ENCODE measurements around the gene RBM19.
"Not testable (repeated sequence)": the region's sequence is repeated elsewhere in the genome, so short reads cannot be mapped to it uniquely, and the experiment has no call there.

The RBM19 gene

GRCh38 chr12:113930249-113930648, 35.9 kb downstream of the RBM19 start:
- DNase-seq: no peak

GRCh38 chr12:113929312-113929989, 36.7 kb downstream of the RBM19 start:
- DNase-seq: no peak

GRCh38 chr12:113926788-113927187, 39.3 kb downstream of the RBM19 start:
- no peak for DNase-seq

GRCh38 chr12:113924341-113924740, 41.8 kb downstream of the RBM19 start:
- DNase-seq: no peak

- DNase-seq: no peak
These were observed 42.9 kb downstream of the RBM19 start for GRCh38 chr12:113923251-113923650.

- no peak for DNase-seq
These were observed 44.7 kb downstream of the RBM19 start for GRCh38 chr12:113921430-113921829.

DNA sequence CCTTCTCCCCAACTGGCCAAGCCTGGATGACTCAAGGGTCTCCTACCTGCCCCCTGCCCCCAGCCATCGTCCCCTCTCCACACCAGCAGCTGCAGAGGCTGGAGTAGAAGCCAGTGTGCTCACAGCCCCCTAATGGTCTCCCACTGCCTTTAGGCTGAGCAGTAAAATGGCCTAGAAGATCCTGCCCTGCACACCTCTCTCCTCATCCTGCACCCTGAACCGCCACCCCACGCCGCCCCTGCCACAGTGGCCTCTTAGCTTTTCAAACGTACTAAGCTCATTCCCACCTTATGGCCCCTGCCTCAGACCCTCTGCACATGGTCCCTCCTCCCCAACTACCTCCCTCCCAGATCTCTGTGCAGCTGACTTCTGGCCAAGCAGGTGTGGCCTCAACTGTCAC, 46.3 kb downstream of the RBM19 start:
- no peak for DNase-seq

GRCh38 chr12:113918306-113918705, 47.8 kb downstream of the RBM19 start:
- no peak for DNase-seq

GRCh38 chr12:113917393-113917792, 48.7 kb downstream of the RBM19 start:
- no peak for DNase-seq

- no peak for DNase-seq
These were observed 51.3 kb downstream of the RBM19 start for GRCh38 chr12:113914806-113915205.

DNA sequence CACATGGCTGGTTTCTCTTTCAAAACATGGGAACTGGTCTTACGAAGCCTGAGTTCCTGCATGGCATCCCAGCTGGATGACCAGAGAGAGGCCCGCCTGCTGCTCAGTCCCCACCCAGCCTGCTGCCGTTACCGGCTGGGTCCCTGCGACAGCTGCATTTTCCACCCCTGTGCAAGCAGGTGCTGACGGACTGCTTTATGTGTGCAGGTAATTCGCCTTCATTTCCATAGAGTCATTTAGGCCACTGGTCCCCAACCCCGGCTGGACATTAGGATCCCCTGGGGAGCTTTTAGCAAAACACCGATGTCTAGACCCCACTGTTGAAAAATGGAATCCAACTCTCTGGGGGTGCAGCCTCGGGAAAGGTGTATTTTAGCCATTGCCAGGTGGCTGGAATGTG, 51.9 kb downstream of the RBM19 start:
- no peak for DNase-seq

DNA sequence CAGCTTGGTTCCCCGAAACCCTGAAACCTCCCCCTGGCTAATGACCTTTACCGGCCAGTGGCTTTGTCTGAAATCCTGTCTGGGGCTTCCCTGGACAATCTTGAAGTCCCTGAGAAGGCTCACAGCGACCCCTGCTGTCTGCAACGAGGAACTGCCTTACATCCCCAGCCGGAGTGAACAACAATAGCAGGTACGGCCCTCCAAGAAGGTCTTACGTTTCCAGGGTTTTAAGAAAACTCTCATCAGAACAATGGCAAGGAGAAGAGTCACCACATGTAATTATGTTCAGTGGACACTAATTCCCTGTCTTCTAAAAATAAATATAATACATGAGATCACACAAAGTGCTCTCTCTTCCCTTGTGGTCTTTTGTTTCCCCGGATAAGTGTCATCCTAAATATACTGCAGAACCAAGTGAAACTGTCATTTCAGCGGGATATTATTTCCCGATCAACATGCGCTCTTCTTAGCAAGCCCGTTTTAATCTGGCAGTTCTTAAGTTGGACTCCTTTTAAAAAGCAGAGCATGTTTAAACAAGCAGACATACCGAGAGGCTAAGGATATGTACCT, 53.3 kb downstream of the RBM19 start:
- DNase-seq: no peak

GRCh38 chr12:113911971-113912759, 54.0 kb downstream of the RBM19 start:
- DNase-seq: no peak

DNA sequence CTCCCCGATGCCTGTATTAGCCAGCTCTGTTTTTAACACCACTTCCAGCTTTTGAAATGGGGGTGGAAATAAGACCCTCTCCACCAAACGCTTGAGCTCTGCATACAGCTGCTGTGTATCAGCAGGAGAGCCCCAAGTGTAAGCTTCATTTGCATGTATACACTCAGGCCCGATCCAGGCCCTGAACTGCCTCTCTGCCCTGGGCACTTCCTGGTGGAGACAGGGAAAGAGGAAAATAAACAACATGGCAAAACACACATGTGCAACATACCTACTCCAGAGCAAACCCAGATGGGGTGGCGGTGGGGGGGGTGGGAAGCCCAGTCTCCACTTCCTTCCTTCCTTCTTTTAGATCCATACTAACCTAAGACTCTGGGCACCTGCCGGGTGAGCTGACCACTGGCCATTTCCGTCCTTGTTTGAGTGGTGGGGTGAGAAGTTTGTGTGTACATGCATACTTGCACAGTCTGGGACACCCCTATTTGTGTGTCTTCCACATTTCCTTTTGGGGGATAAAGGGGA, 55.3 kb downstream of the RBM19 start:
- no peak for DNase-seq

GRCh38 chr12:113909776-113910420, 56.2 kb downstream of the RBM19 start:
- no peak for DNase-seq

DNA sequence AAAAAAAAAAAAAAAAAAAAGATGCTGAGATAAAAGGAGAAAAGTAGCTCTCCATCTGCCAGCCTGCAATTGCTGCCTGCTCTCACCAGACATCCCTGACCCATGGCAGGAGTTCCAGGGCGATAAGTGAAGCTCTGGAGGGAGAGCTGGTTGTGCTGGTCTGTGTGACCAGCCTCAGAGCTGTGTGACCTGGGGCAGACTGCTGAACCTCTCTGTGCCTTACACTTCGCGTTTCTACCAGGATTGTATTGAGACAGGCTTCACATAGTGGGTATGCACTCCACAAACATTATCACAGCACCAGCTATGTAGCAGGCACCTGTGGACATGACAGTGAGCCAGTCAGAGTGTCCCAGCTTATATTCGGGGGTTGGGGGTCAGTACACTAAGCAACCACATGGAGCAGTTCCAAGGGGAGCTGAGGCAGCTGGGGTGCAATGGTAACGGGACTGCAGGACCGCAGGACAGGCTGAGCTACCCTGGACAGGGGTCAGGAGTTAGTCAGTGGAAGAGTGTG, 57.5 kb downstream of the RBM19 start:
- DNase-seq: no peak

- DNase-seq: no peak
These were observed 58.5 kb downstream of the RBM19 start for GRCh38 chr12:113907446-113908180.

DNA sequence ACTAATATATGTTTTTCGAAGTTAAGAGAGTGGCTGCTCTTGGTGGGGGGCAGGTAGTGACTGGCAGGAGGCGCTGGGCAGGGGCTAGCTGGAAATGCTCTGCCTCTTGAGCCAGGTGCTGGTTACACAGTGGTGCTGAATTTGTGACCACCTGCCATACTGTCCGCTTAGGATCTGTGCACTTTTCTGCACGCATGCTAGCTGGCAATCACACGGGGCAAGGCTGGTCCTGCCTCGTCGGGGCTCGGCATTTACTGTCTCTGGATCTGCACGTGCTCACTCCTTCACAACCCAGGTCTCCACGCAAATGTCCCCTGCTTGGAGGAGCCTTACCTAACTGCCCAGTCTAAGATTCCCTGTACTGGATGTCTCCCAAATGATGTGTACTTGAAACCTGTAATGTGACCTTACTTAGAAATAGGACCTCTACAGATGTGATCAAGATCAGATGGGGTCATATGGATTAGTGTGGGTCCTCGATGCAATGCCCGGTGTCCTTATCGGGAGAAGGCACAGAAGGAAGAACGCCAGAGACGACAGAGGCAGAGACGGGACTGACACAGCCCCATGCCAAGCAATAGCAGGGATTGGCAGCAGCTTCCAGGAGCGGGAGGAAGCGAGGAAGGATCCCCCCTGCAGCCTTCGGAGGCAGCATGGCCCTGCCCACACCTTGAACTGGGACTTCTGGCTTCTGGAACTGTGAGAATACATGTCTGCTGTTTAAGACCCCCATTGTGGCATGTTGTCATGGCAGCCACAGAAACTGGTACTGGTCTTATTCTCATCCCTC, 59.5 kb downstream of the RBM19 start:
- DNase-seq: no peak

- no peak for DNase-seq
These were observed 60.3 kb downstream of the RBM19 start for GRCh38 chr12:113905829-113906228.

DNA sequence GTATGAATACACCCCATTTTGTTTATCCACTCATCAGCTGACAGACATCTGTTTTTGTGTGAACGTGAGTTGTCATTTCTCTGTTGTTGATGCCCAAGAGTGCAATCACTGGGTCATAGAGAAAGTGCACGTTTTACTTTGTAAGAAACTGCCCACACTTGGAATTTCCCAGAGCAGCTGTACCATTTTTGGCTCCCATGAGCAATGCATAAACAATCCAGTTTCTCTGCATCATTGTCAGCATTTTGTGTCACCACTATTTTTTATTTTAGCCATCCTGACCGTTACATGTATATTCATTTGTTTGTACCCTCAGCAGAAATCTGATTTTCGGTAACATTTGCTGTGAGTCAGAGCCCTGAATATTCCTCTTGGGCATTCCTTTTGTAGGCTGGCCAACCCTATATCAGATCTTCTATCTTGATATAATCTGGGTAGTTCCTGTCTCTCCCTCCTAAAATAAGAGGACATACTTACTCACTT, 62.7 kb downstream of the RBM19 start:
- no peak for DNase-seq

- not testable (repeated sequence) for DNase-seq
These were observed 64.8 kb downstream of the RBM19 start for GRCh38 chr12:113901319-113901718.
